Measurements from ENCODE around the gene MYH7.
"Not testable (repeated sequence)": the region's sequence is repeated elsewhere in the genome, so short reads cannot be mapped to it uniquely, and the experiment has no call there.

The MYH7 gene

GRCh38 chr14:23457587-23458445, 22.4 kb upstream of the MYH7 start:
- Mint-ChIP-seq H3K4me1 (ENCODE audit: low read depth) (no peaks in the 10 kb centered on the region), H3K27me3 (peaks cover 38% of the 10 kb centered on the region), H3K4me3 (no peak overlapping the region), H3K36me3 (ENCODE audit: low read depth) (no peaks in the 10 kb centered on the region), H3K27ac (no peak overlapping the region), H3K9me3 (no peaks in the 10 kb centered on the region)
- no peak for DNase-seq

GRCh38 chr14:23456883-23457586, 21.6 kb upstream of the MYH7 start:
- not testable (repeated sequence) for H3K27ac Mint-ChIP-seq; H3K9me3 Mint-ChIP-seq; H3K36me3 Mint-ChIP-seq (ENCODE audit: low read depth); H3K4me1 Mint-ChIP-seq (ENCODE audit: low read depth); H3K4me3 Mint-ChIP-seq; DNase-seq
- peaks cover 43% of the 10 kb centered on the region for H3K27me3 Mint-ChIP-seq

- DNase-seq, result no peak
- Mint-ChIP-seq H3K4me1 (ENCODE audit: low read depth) (no peaks in the 10 kb centered on the region), H3K27ac (no peak overlapping the region), H3K36me3 (ENCODE audit: low read depth) (no peaks in the 10 kb centered on the region), H3K4me3 (no peak overlapping the region), H3K27me3 (peaks cover 51% of the 10 kb centered on the region), H3K9me3 (no peaks in the 10 kb centered on the region)
Measured at GRCh38 chr14:23454445-23454856, 19.0 kb upstream of the MYH7 start.

GRCh38 chr14:23452237-23452636, 16.8 kb upstream of the MYH7 start:
- DNase-seq, result no peak
- no peak overlapping the region for H3K27ac Mint-ChIP-seq
- no peaks in the 10 kb centered on the region for H3K4me1 Mint-ChIP-seq (ENCODE audit: low read depth)
- H3K4me3 Mint-ChIP-seq, result no peak overlapping the region
- peaks cover 51% of the 10 kb centered on the region for H3K27me3 Mint-ChIP-seq
- no peaks in the 10 kb centered on the region for H3K36me3 Mint-ChIP-seq (ENCODE audit: low read depth)
- H3K9me3 Mint-ChIP-seq, result no peaks in the 10 kb centered on the region

GRCh38 chr14:23450379-23450778, 14.9 kb upstream of the MYH7 start:
- H3K9me3 Mint-ChIP-seq, result no peaks in the 10 kb centered on the region
- no peak overlapping the region for H3K4me3 Mint-ChIP-seq
- peaks cover 43% of the 10 kb centered on the region for H3K27me3 Mint-ChIP-seq
- no peak for DNase-seq
- H3K27ac Mint-ChIP-seq, result no peak overlapping the region
- no peaks in the 10 kb centered on the region for H3K36me3 Mint-ChIP-seq (ENCODE audit: low read depth)
- H3K4me1 Mint-ChIP-seq (ENCODE audit: low read depth), result no peaks in the 10 kb centered on the region

- DNase-seq, result no peak
- Mint-ChIP-seq H3K4me1 (ENCODE audit: low read depth) (no peaks in the 10 kb centered on the region), H3K27ac (no peak overlapping the region), H3K27me3 (peaks cover 35% of the 10 kb centered on the region), H3K36me3 (ENCODE audit: low read depth) (no peaks in the 10 kb centered on the region), H3K9me3 (no peaks in the 10 kb centered on the region), H3K4me3 (no peak overlapping the region)
Measured at GRCh38 chr14:23449314-23449713, 13.9 kb upstream of the MYH7 start.

- DNase-seq, result peak; percentile 17
- Mint-ChIP-seq H3K4me1 (ENCODE audit: low read depth) (no peaks in the 10 kb centered on the region), H3K4me3 (no peak overlapping the region), H3K9me3 (no peaks in the 10 kb centered on the region), H3K27me3 (peaks cover 25% of the 10 kb centered on the region), H3K36me3 (ENCODE audit: low read depth) (no peaks in the 10 kb centered on the region), H3K27ac (peak overlapping the region; percentile 49)
Measured at GRCh38 chr14:23447361-23448350, 12.2 kb upstream of the MYH7 start.

GRCh38 chr14:23446291-23446851, 10.9 kb upstream of the MYH7 start:
- H3K27me3 Mint-ChIP-seq, result peaks cover 17% of the 10 kb centered on the region
- no peaks in the 10 kb centered on the region for H3K36me3 Mint-ChIP-seq (ENCODE audit: low read depth)
- peak; percentile 14 for DNase-seq
- H3K9me3 Mint-ChIP-seq, result no peaks in the 10 kb centered on the region
- no peaks in the 10 kb centered on the region for H3K4me1 Mint-ChIP-seq (ENCODE audit: low read depth)
- no peak overlapping the region for H3K27ac Mint-ChIP-seq
- H3K4me3 Mint-ChIP-seq, result no peak overlapping the region

- Mint-ChIP-seq H3K9me3 (no peaks in the 10 kb centered on the region), H3K4me1 (ENCODE audit: low read depth) (no peaks in the 10 kb centered on the region), H3K27ac (no peak overlapping the region), H3K27me3 (peaks cover 11% of the 10 kb centered on the region), H3K4me3 (no peak overlapping the region), H3K36me3 (ENCODE audit: low read depth) (no peaks in the 10 kb centered on the region)
- DNase-seq, result no peak
Measured at GRCh38 chr14:23445773-23446172, 10.3 kb upstream of the MYH7 start.

GRCh38 chr14:23444314-23444713, 8.9 kb upstream of the MYH7 start:
- no peak overlapping the region for H3K4me3 Mint-ChIP-seq
- H3K4me1 Mint-ChIP-seq (ENCODE audit: low read depth), result no peaks in the 10 kb centered on the region
- no peak overlapping the region for H3K27ac Mint-ChIP-seq
- no peak for DNase-seq
- H3K27me3 Mint-ChIP-seq, result peaks cover 8% of the 10 kb centered on the region
- H3K36me3 Mint-ChIP-seq (ENCODE audit: low read depth), result no peaks in the 10 kb centered on the region
- H3K9me3 Mint-ChIP-seq, result no peaks in the 10 kb centered on the region

GRCh38 chr14:23443881-23444280, 8.4 kb upstream of the MYH7 start:
- H3K4me3 Mint-ChIP-seq, result no peak overlapping the region
- peak; percentile 8 for DNase-seq
- no peak overlapping the region for H3K27ac Mint-ChIP-seq
- H3K4me1 Mint-ChIP-seq (ENCODE audit: low read depth), result no peaks in the 10 kb centered on the region
- H3K9me3 Mint-ChIP-seq, result no peaks in the 10 kb centered on the region
- peaks cover 5% of the 10 kb centered on the region for H3K27me3 Mint-ChIP-seq
- H3K36me3 Mint-ChIP-seq (ENCODE audit: low read depth), result no peaks in the 10 kb centered on the region

GRCh38 chr14:23443411-23443812, 8.0 kb upstream of the MYH7 start:
- no peak overlapping the region for H3K27ac Mint-ChIP-seq
- H3K36me3 Mint-ChIP-seq (ENCODE audit: low read depth), result no peaks in the 10 kb centered on the region
- peak; percentile 11 for DNase-seq
- H3K9me3 Mint-ChIP-seq, result no peaks in the 10 kb centered on the region
- H3K4me1 Mint-ChIP-seq (ENCODE audit: low read depth), result no peaks in the 10 kb centered on the region
- no peak overlapping the region for H3K4me3 Mint-ChIP-seq
- H3K27me3 Mint-ChIP-seq, result peaks cover 3% of the 10 kb centered on the region

GRCh38 chr14:23442721-23443356, 7.4 kb upstream of the MYH7 start:
- Mint-ChIP-seq H3K4me1 (ENCODE audit: low read depth) (no peaks in the 10 kb centered on the region), H3K27ac (no peak overlapping the region), H3K36me3 (ENCODE audit: low read depth) (no peaks in the 10 kb centered on the region), H3K4me3 (no peak overlapping the region), H3K27me3 (peaks cover 3% of the 10 kb centered on the region), H3K9me3 (no peaks in the 10 kb centered on the region)
- no peak for DNase-seq

GRCh38 chr14:23441076-23441475, 5.6 kb upstream of the MYH7 start:
- Mint-ChIP-seq H3K4me3 (no peak overlapping the region), H3K27me3 (peaks cover 3% of the 10 kb centered on the region), H3K27ac (no peak overlapping the region), H3K4me1 (ENCODE audit: low read depth) (no peaks in the 10 kb centered on the region), H3K36me3 (ENCODE audit: low read depth) (no peaks in the 10 kb centered on the region), H3K9me3 (no peaks in the 10 kb centered on the region)
- DNase-seq, result no peak

All from activated T-cell treated with anti-CD3 and anti-CD28 coated beads, Interleukin-2, amount 50 U/mL, for 24 hours (primary cell).